H1 (cell line): ENCODE measurements around the gene PINK1. TPM values are rescaled to one million over a fixed set of nuclear protein-coding genes. Genes with fewer than 3 reads are reported as not detected.

Experiments used
- CTCF ChIA-PET: fragments of 300-600 bp; sonication (Branson Sonifier 250); formaldehyde crosslinking; loops from one replicate; lab custom pipeline; 2021; ENCODE audit not compliant: partially characterized antibody; lab: Charles Lee
- POLR2A ChIA-PET: fragments of 300-600 bp; sonication (Branson Sonifier 250); formaldehyde crosslinking; loops from one replicate; lab custom pipeline; 2021; ENCODE audit warnings: inconsistent platforms; ENCODE audit not compliant: partially characterized antibody; lab: Charles Lee
- DNase-seq, 2 experiments: peaks; one replicate each; pipeline versions ENCODE4 v3.0.0 to v3.0.0-alpha.2; 2010 to 2022; ENCODE audit warnings: low spot score in 2 of 2, low read depth in 1 of 2, mixed read lengths in 1 of 2
- FAIRE-seq: peaks from 2 replicates; lab custom pipeline; 2011; peaks lifted over from hg19 to GRCh38; lab: Jason Lieb, UNC
- H2AFZ ChIP-seq: 2 replicates; pipeline ENCODE4 v1.8.1; 2012; ENCODE audit warnings: low read length, inconsistent platforms
- H2AK5ac ChIP-seq: 2 replicates; pipeline ENCODE4 v1.6.1; 2013; ENCODE audit warnings: low read depth, low read length
- H2BK120ac ChIP-seq: replicated peaks from 2 replicates; pipeline ENCODE3; 2013; ENCODE audit warnings: low read depth, low read length, inconsistent platforms
- H2BK12ac ChIP-seq: 2 replicates; pipeline ENCODE4 v1.6.1; 2013; ENCODE audit warnings: low read depth, low read length
- H2BK15ac ChIP-seq: 2 replicates; pipeline ENCODE4 v1.6.1; 2013; ENCODE audit warnings: low read length
- H2BK20ac ChIP-seq: 2 replicates; pipeline ENCODE4 v1.6.1; 2013; ENCODE audit warnings: low read length
- H2BK5ac ChIP-seq: 2 replicates; pipeline ENCODE4 v1.6.1; 2013; ENCODE audit warnings: low read depth, low read length
- H3K14ac ChIP-seq: 2 replicates; pipeline ENCODE4 v1.6.1; 2013; ENCODE audit warnings: inconsistent platforms; ENCODE audit not compliant: insufficient read length
- H3K18ac ChIP-seq: 2 replicates; pipeline ENCODE4 v1.6.1; 2013; ENCODE audit warnings: low read length; ENCODE audit errors: extremely low read depth
- H3K23ac ChIP-seq: 2 replicates; pipeline ENCODE4 v1.6.1; 2013; ENCODE audit warnings: inconsistent platforms; ENCODE audit not compliant: insufficient read length
- H3K23me2 ChIP-seq: 2 replicates; pipeline ENCODE4 v1.6.1; 2013; ENCODE audit warnings: low read depth, low read length
- H3K27ac ChIP-seq: 2 replicates; pipeline ENCODE4 v1.6.1; 2011; ENCODE audit warnings: low read depth, low read length, inconsistent platforms
- H3K27me3 ChIP-seq, 4 experiments: replicated peaks in 1 of 4; 1 replicate in 1 of 4; 2 replicates in 3 of 4; pipeline versions ENCODE4 v1.6.1 to v1.8.1; 2011 to 2013; ENCODE audit warnings: low read length in 3 of 4, mild to moderate bottlenecking in 3 of 4, inconsistent platforms in 2 of 4, mixed read lengths in 2 of 4, moderate library complexity in 1 of 4; ENCODE audit not compliant: control insufficient read depth in 3 of 4, insufficient read depth in 3 of 4; ENCODE audit errors: extremely low read depth in 1 of 4
- H3K36me3 ChIP-seq, 4 experiments: 2 replicates each; pipeline versions ENCODE4 v1.6.1 to v1.8.1; 2011 to 2013; ENCODE audit warnings: mild to moderate bottlenecking in 4 of 4, low read length in 3 of 4, moderate library complexity in 2 of 4, control low read depth in 1 of 4, inconsistent platforms in 1 of 4; ENCODE audit not compliant: insufficient read depth in 4 of 4, control insufficient read depth in 2 of 4
- H3K4ac ChIP-seq: replicated peaks from 2 replicates; pipeline ENCODE3; 2013; ENCODE audit warnings: low read length, low read depth, mixed read lengths, inconsistent platforms; ENCODE audit not compliant: insufficient read length
- H3K4me1 ChIP-seq, 4 experiments: replicated peaks in 1 of 4; 1 replicate in 1 of 4; 2 replicates in 3 of 4; pipeline versions ENCODE4 v1.6.1 to v1.8.1; 2011 to 2013; ENCODE audit warnings: low read length in 3 of 4, inconsistent platforms in 2 of 4, mixed read lengths in 1 of 4; ENCODE audit not compliant: insufficient read depth in 4 of 4, control insufficient read depth in 3 of 4
- H3K4me2 ChIP-seq, 2 experiments: 2 replicates each; pipeline versions ENCODE4 v1.6.1 to v1.8.1; 2011 to 2013; ENCODE audit warnings: low read depth in 2 of 2, low read length in 2 of 2, control low read depth in 1 of 2, inconsistent platforms in 1 of 2, mild to moderate bottlenecking in 1 of 2; ENCODE audit not compliant: insufficient read depth in 1 of 2
- H3K4me3 ChIP-seq, 4 experiments: fragments of 200-600, 300-600 bp in 1 of 4; sonication (generic), shearing (Covaris generic), sonication (Bioruptor Twin) in 1 of 4; 2 replicates each; pipeline versions ENCODE4 v1.5.1 to v1.8.1; 2011 to 2016; ENCODE audit warnings: low read length in 4 of 4, low read depth in 3 of 4, control low read depth in 2 of 4, inconsistent platforms in 2 of 4, mild to moderate bottlenecking in 2 of 4, mixed read lengths in 1 of 4, moderate library complexity in 1 of 4; ENCODE audit not compliant: insufficient read depth in 2 of 4; ENCODE audit errors: extremely low read depth in 1 of 4
- H3K56ac ChIP-seq: replicated peaks from 2 replicates; pipeline ENCODE3; 2013; ENCODE audit warnings: low read depth, mild to moderate bottlenecking, mixed read lengths, low read length, inconsistent platforms; ENCODE audit not compliant: insufficient read length
- H3K79me1 ChIP-seq: 2 replicates; pipeline ENCODE4 v1.6.1; 2013; ENCODE audit warnings: low read depth, low read length, control low read depth
- H3K79me2 ChIP-seq, 2 experiments: 2 replicates each; pipeline versions ENCODE4 v1.6.1 to v1.8.1; 2012 to 2013; ENCODE audit warnings: low read length in 2 of 2, mild to moderate bottlenecking in 2 of 2, inconsistent platforms in 1 of 2; ENCODE audit not compliant: insufficient read depth in 2 of 2, control insufficient read depth in 1 of 2
- H3K9ac ChIP-seq, 4 experiments: replicated peaks in 1 of 4; 1 replicate in 1 of 4; 2 replicates in 3 of 4; pipeline versions ENCODE4 v1.6.1 to v1.8.1; 2011 to 2013; ENCODE audit warnings: low read depth in 3 of 4, low read length in 3 of 4, control low read depth in 2 of 4, mild to moderate bottlenecking in 2 of 4, moderate library complexity in 2 of 4, inconsistent platforms in 1 of 4; ENCODE audit errors: extremely low read depth in 1 of 4
- H3K9me3 ChIP-seq, 2 experiments: 2 replicates each; pipeline versions ENCODE4 v1.6.1 to v1.8.1; 2012 to 2013; ENCODE audit warnings: mild to moderate bottlenecking in 2 of 2, moderate library complexity in 2 of 2, control low read depth in 1 of 2, inconsistent platforms in 1 of 2, low read depth in 1 of 2, low read length in 1 of 2, mixed read lengths in 1 of 2; ENCODE audit not compliant: insufficient read depth in 2 of 2
- H4K20me1 ChIP-seq, 2 experiments: replicated peaks in 1 of 2; 2 replicates each; pipeline versions ENCODE3 to v1.8.1; 2011 to 2013; ENCODE audit warnings: inconsistent platforms in 2 of 2, low read length in 2 of 2, mild to moderate bottlenecking in 1 of 2; ENCODE audit not compliant: insufficient read depth in 2 of 2, control insufficient read depth in 1 of 2
- H4K5ac ChIP-seq: 2 replicates; pipeline ENCODE4 v1.6.1; 2013; ENCODE audit warnings: low read length, low read depth, mixed read lengths, inconsistent platforms; ENCODE audit not compliant: insufficient read length
- H4K8ac ChIP-seq: 2 replicates; pipeline ENCODE4 v1.8.0; 2013; ENCODE audit warnings: mild to moderate bottlenecking, moderate library complexity, low read length, inconsistent platforms; ENCODE audit not compliant: insufficient read depth; ENCODE audit errors: extremely low read depth
- H4K91ac ChIP-seq: replicated peaks from 2 replicates; pipeline ENCODE3; 2013; ENCODE audit warnings: low read length, mixed read lengths, inconsistent platforms; ENCODE audit not compliant: insufficient read length
- EZH2 ChIP-seq: fragments of 200-600 bp; sonication (generic); IDR thresholded peaks from 2 replicates; pipeline ENCODE4 v1.7.1; 2012; ENCODE audit warnings: low read depth, mild to moderate bottlenecking, moderate library complexity, low read length, inconsistent platforms; ENCODE audit not compliant: severe bottlenecking
- POLR2A ChIP-seq, 2 experiments: IDR thresholded peaks; 1 replicate in 1 of 2; 2 replicates in 1 of 2; pipeline ENCODE4 v1.6.1; 2011; ENCODE audit warnings: low read depth in 2 of 2, low read length in 2 of 2, mild to moderate bottlenecking in 2 of 2; ENCODE audit errors: control extremely low read depth in 1 of 2
- POLR2AphosphoS5 ChIP-seq: IDR thresholded peaks from 2 replicates; pipeline ENCODE4 v1.6.1; 2011; ENCODE audit warnings: low read depth, low read length
- RNF2 ChIP-seq: fragments of 200-900, 300-1000 bp; sonication (generic); IDR thresholded peaks from 2 replicates; pipeline ENCODE4 v1.7.1; 2016; ENCODE audit warnings: borderline replicate concordance, low read depth, mild to moderate bottlenecking, antibody characterized with exemption, low read length; ENCODE audit not compliant: poor library complexity, severe bottlenecking; ENCODE audit errors: missing control alignments
- TBP ChIP-seq: IDR thresholded peaks from 2 replicates; pipeline ENCODE4 v1.6.1; 2011; ENCODE audit warnings: low read depth, low read length, improper control_type of control experiment
- WGBS, 2 experiments: shearing (Covaris generic) in 1 of 2; methylation state at CpG; one replicate each; pipeline versions ENCODE4 v1.1.6 to v1.1.7; 2013 to 2015; ENCODE audit warnings: low lambda C conversion rate in 2 of 2, mixed read lengths in 2 of 2, inconsistent platforms in 1 of 2, low coverage in 1 of 2, missing lambda C conversion rate in 1 of 2; ENCODE audit not compliant: insufficient replicate concordance in 2 of 2, insufficient coverage in 1 of 2, insufficient read length in 1 of 2; ENCODE audit errors: extremely low coverage in 1 of 2, missing lambda C conversion rate in 1 of 2; 5-methylcytosine and 5-hydroxymethylcytosine counted together
- polyA plus RNA-seq, 7 experiments: library from polyadenylated mRNA; depleted of rRNA in 3 of 7; stranded (reverse) in 5 of 7; unstranded in 2 of 7; fragments of >200 nt in 5 of 7; fragments of 200-250 nt in 2 of 7; gene quantifications; 1 replicate in 5 of 7; 2 replicates in 1 of 7; 4 replicates in 1 of 7; pipeline versions ENCODE4 v1.2.1 to v1.2.3, GENCODE V29; 2011 to 2013; ENCODE audit warnings: missing spikeins in 2 of 7, mixed read lengths in 2 of 7
- total RNA-seq: library from RNA; stranded (reverse); fragmentation: NEBNext Ultra II Directional; extraction: Animal tissue kit (Norgen Biotek cat#: 25700); gene quantifications from 2 replicates; pipeline ENCODE4 v1.2.1, GENCODE V29; 2021
- TF ChIP-seq, protein P1 (sequence below): IDR thresholded peaks from 2 replicates; pipeline ENCODE4 v1.6.1; 2012; ENCODE audit warnings: inconsistent platforms

The PINK1 gene
- total and polyA plus RNA-seq, 2 of the 8 experiments (the other 6 are each of a cell fraction or from before 2014, with no cell fraction given) = 16.1 to 19.3 TPM

DNA sequence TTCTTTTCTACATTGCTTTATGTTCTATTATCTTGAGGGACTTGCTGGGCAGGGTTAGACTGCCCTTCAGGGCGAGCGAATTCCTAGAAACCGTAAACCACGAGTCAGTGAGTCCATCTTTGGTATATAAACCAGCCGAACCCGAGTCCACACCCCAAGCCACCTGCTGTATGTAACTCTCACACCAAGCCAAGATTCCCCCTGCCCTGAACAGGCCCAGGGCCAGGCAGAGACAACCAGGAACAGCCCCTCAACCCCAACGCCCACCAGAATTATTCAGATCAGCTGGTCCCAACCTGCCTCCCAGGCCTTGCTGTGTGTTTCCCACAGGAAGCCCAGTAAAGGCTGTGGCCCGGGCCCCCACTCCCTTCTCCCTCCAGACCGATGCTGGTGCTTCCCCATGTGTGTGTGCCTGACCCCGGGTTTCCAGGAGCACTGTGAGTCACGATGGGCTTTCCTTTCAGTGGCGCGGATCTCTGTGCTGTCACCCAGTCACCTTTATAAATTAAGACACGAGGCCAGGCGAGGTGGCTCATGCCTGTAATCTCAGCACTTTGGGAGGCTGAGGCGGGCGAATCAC is 67.5 kb downstream of the PINK1 start:
- no peak overlapping the region for H3K27ac ChIP-seq
- DNase-seq (no peak), FAIRE-seq (no peak)
- H2AK5ac ChIP-seq = no peak overlapping the region
- no peaks in the 10 kb centered on the region for H3K79me2 ChIP-seq
- H2BK15ac ChIP-seq = no peak overlapping the region
- no peak overlapping the region for H3K14ac ChIP-seq
- H4K5ac ChIP-seq = no peak overlapping the region
- H2BK5ac ChIP-seq = no peak overlapping the region
- no peak overlapping the region for H3K18ac ChIP-seq
- POLR2A ChIA-PET = interaction anchor here (1.0 kb wide), 1 partner anchor 10 kb away, joined by 3 read pairs; no protein-coding TSS in a partner anchor
- H4K8ac ChIP-seq = no peak overlapping the region
- H3K56ac ChIP-seq = no peak overlapping the region
- H3K9me3 ChIP-seq = no peaks in the 10 kb centered on the region
- no peak overlapping the region for H4K91ac ChIP-seq
- peaks cover under 1 to 14% of the 10 kb centered on the region in 2 experiments for H4K20me1 ChIP-seq
- no peak overlapping the region for H3K4me3 ChIP-seq
- no peaks in the 10 kb centered on the region; a peak in 2 of 8 replicates for H3K36me3 ChIP-seq
- CTCF ChIA-PET = interaction anchor here (1.7 kb wide), 1 partner anchor 13 kb away, joined by 4 read pairs; no protein-coding TSS in a partner anchor
- WGBS, 2 experiments = 81% methylated on average over 17 of the region's 17 CpGs; no CpG with 5 or more reads in 1 of the 2 experiments
- H3K4ac ChIP-seq = no peak overlapping the region
- peaks cover 12% of the 10 kb centered on the region; the same call in 1 of the 2 replicates for H3K23me2 ChIP-seq
- H2BK20ac ChIP-seq = no peak overlapping the region
- no peak overlapping the region for H2BK120ac ChIP-seq
- H3K27me3 ChIP-seq = no peaks in the 10 kb centered on the region
- no peak overlapping the region for H3K4me2 ChIP-seq
- H3K23ac ChIP-seq = no peak overlapping the region
- H3K79me1 ChIP-seq = no peaks in the 10 kb centered on the region
- no peak overlapping the region for H2AFZ ChIP-seq
- H3K9ac ChIP-seq = no peak overlapping the region
- no peak overlapping the region for H2BK12ac ChIP-seq
- H3K4me1 ChIP-seq = peaks cover 0 to 6% (median 4%) of the 10 kb centered on the region in 4 experiments; a peak in 3 of 7 replicates
- TF ChIP-seq EZH2 (no peak), RNF2 (no peak), TBP (no peak), POLR2AphosphoS5 (no peak), POLR2A (IDR thresholded peaks at IDR 0.05; ENCODE audit: control extremely low read depth in 1 of 2, low read depth in 2 of 2, low read length in 2 of 2) (no peak)
- TF ChIP-seq, protein P1, sequence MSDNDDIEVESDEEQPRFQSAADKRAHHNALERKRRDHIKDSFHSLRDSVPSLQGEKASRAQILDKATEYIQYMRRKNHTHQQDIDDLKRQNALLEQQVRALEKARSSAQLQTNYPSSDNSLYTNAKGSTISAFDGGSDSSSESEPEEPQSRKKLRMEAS = no peak
